ENCODE data around the gene RAB7A. TPM values are rescaled to one million over a fixed set of nuclear protein-coding genes. Genes with fewer than 3 reads are reported as not detected.
A peak's percentile ranks its signal among the peaks of the same experiment; 100 is the strongest.

Gene RAB7A
- polyA plus RNA-seq, 1 donor (not counting 4 experiments of a cell fraction or from before 2014, with no cell fraction given) = 364 TPM

DNA sequence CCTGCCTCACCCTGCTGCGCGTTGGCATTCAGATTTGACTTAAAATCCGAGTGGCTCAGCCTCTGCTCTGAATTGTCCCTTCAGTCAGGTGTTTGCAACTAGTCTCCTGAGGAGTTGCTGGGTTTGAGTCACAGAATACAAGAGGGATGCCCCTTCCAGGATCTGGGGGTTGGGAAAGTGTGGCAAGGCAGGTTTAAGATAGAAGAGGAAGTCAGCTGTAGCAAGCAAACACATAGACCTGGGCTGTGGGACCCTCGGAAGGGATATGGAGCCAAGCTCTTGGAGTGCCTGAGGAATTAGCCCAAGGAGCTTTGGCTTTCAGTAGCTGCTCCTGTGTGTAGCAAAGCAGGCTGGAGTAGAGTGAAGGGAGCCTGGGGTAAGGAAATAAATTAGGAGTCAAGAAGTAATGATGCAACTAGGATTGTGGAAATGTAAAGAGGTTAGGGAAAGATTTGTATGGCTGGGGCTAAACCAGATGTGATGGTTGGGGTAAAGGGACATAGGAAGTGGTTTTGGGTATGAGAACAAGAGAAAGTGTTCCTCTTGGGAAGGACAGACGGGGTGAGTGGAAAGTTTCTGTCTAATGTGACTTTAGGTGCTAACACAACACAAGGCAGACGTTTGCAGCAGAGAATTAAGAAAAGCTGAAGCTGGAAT is 41.2 kb downstream of the RAB7A start:
- Histone ChIP-seq H3K4me3 (ENCODE audit: control insufficient read depth in 2 of 3, extremely low read depth in 1 of 3, insufficient read depth in 2 of 3, low read depth in 1 of 3, low read length in 3 of 3) (no peak overlapping the region), H3K9me1 (ENCODE audit: control insufficient read depth, extremely low read depth, insufficient read depth, low read length) (peaks cover 2% of the 10 kb centered on the region), H3K27ac (ENCODE audit: control insufficient read depth, insufficient read depth, low read length) (no peak overlapping the region), H3K4me1 (ENCODE audit: control insufficient read depth, extremely low read depth, insufficient read depth, low read length) (no peaks in the 10 kb centered on the region), H4K20me1 (ENCODE audit: control insufficient read depth, extremely low read depth, insufficient read depth, low read length) (peaks cover 32% of the 10 kb centered on the region), H3K79me2 (ENCODE audit: control insufficient read depth, insufficient read depth, low read length) (peaks cover 95% of the 10 kb centered on the region), H3K9ac (ENCODE audit: control insufficient read depth, extremely low read depth, insufficient read depth, low read length) (no peak overlapping the region), H3K27me3 (ENCODE audit: control insufficient read depth, extremely low read depth, insufficient read depth, low read length) (no peaks in the 10 kb centered on the region), H3K9me3 (ENCODE audit: control insufficient read depth, low read depth, low read length) (no peaks in the 10 kb centered on the region), H3K4me2 (ENCODE audit: control insufficient read depth, extremely low read depth, insufficient read depth, low read depth, low read length) (no peak overlapping the region), H2AFZ (ENCODE audit: control insufficient read depth, low read length) (no peak overlapping the region), H3K36me3 (ENCODE audit: control insufficient read depth in 2 of 2, extremely low read depth in 1 of 2, insufficient read depth in 2 of 2, low read length in 2 of 2) (peaks cover 2 to 4% of the 10 kb centered on the region in 2 experiments)
- FAIRE-seq (peak; percentile 20), DNase-seq (ENCODE audit: low read depth, low spot score) (no peak)
- dilution Hi-C loops (cut with MboI; ENCODE audit: extremely low pct_ligation_motif_present, low sequenced_read_pairs) = no loop called here
- TF ChIP-seq EZH2 (IDR thresholded peaks at IDR 0.05; ENCODE audit: low read length) = no peak
- TF ChIP-seq, protein P1, sequence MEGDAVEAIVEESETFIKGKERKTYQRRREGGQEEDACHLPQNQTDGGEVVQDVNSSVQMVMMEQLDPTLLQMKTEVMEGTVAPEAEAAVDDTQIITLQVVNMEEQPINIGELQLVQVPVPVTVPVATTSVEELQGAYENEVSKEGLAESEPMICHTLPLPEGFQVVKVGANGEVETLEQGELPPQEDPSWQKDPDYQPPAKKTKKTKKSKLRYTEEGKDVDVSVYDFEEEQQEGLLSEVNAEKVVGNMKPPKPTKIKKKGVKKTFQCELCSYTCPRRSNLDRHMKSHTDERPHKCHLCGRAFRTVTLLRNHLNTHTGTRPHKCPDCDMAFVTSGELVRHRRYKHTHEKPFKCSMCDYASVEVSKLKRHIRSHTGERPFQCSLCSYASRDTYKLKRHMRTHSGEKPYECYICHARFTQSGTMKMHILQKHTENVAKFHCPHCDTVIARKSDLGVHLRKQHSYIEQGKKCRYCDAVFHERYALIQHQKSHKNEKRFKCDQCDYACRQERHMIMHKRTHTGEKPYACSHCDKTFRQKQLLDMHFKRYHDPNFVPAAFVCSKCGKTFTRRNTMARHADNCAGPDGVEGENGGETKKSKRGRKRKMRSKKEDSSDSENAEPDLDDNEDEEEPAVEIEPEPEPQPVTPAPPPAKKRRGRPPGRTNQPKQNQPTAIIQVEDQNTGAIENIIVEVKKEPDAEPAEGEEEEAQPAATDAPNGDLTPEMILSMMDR (optimal IDR thresholded peaks at IDR 0.05 in 1 of 3, IDR thresholded peaks at IDR 0.05 in 1 of 3, conservative IDR thresholded peaks at IDR 0.05 in 1 of 3; ENCODE audit: extremely low read depth in 1 of 3, insufficient read depth in 2 of 3, low read length in 3 of 3) = no peak

DNA sequence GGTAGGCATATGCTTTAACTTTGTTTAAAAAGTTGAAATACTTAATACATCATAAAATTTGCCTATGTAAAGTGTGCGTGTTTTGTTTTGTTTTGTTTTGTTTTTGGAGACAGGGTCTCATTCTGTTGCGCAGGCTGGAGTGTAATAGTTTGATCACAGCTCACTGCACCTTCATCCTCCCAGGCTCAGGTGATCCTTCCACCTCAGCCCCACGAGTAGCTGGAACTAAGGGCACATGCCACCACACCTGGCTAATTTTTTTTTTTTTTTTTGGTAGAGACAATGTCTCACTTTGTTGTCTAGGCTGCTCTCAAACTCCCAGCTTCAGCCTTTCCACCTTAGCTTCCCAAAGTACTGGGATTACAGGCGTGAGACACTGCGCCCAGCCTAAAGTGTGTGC is 42.5 kb downstream of the RAB7A start:
- Histone ChIP-seq H3K4me3 (ENCODE audit: control insufficient read depth in 2 of 3, extremely low read depth in 1 of 3, insufficient read depth in 2 of 3, low read depth in 1 of 3, low read length in 3 of 3) (no peak overlapping the region), H3K9me3 (ENCODE audit: control insufficient read depth, low read depth, low read length) (no peaks in the 10 kb centered on the region), H3K4me2 (ENCODE audit: control insufficient read depth, extremely low read depth, insufficient read depth, low read depth, low read length) (no peak overlapping the region), H3K36me3 (ENCODE audit: control insufficient read depth in 2 of 2, extremely low read depth in 1 of 2, insufficient read depth in 2 of 2, low read length in 2 of 2) (peaks cover 1 to 4% of the 10 kb centered on the region in 2 experiments), H3K27me3 (ENCODE audit: control insufficient read depth, extremely low read depth, insufficient read depth, low read length) (no peaks in the 10 kb centered on the region), H3K9ac (ENCODE audit: control insufficient read depth, extremely low read depth, insufficient read depth, low read length) (no peak overlapping the region), H4K20me1 (ENCODE audit: control insufficient read depth, extremely low read depth, insufficient read depth, low read length) (peaks cover 26% of the 10 kb centered on the region), H3K27ac (ENCODE audit: control insufficient read depth, insufficient read depth, low read length) (no peak overlapping the region), H3K4me1 (ENCODE audit: control insufficient read depth, extremely low read depth, insufficient read depth, low read length) (no peaks in the 10 kb centered on the region), H3K9me1 (ENCODE audit: control insufficient read depth, extremely low read depth, insufficient read depth, low read length) (peaks cover 2% of the 10 kb centered on the region), H3K79me2 (ENCODE audit: control insufficient read depth, insufficient read depth, low read length) (peaks cover 91% of the 10 kb centered on the region), H2AFZ (ENCODE audit: control insufficient read depth, low read length) (no peak overlapping the region)
- DNase-seq (ENCODE audit: low read depth, low spot score) (no peak), FAIRE-seq (no peak)
- dilution Hi-C loops (cut with MboI; ENCODE audit: extremely low pct_ligation_motif_present, low sequenced_read_pairs) = no loop called here
- TF ChIP-seq, protein P1 (optimal IDR thresholded peaks at IDR 0.05 in 1 of 3, IDR thresholded peaks at IDR 0.05 in 1 of 3, conservative IDR thresholded peaks at IDR 0.05 in 1 of 3; ENCODE audit: extremely low read depth in 1 of 3, insufficient read depth in 2 of 3, low read length in 3 of 3) = no peak
- TF ChIP-seq EZH2 (IDR thresholded peaks at IDR 0.05; ENCODE audit: low read length) = no peak
